NCI-H1048 (cell line): Measurements from ENCODE around the gene KCNC1.

ENCODE experiments used
- DNase-seq: peaks from one replicate; lab custom pipeline; 2025; lab: John Stamatoyannopoulos, UW

KCNC1 gene

GRCh38 chr11:17755891-17756290 is 21.3 kb downstream of the KCNC1 start:
- DNase-seq, result no peak

GRCh38 chr11:17760102-17761029 is 25.8 kb downstream of the KCNC1 start:
- DNase-seq, result no peak

- no peak for DNase-seq
Observed at GRCh38 chr11:17762309-17762974, 27.9 kb downstream of the KCNC1 start.

GRCh38 chr11:17763244-17763643 is 28.7 kb downstream of the KCNC1 start:
- DNase-seq, result no peak

GRCh38 chr11:17763703-17764102 is 29.1 kb downstream of the KCNC1 start:
- no peak for DNase-seq

- no peak for DNase-seq
Observed at GRCh38 chr11:17764446-17765218, 30.1 kb downstream of the KCNC1 start.

- no peak for DNase-seq
Observed at GRCh38 chr11:17765356-17766072, 30.9 kb downstream of the KCNC1 start.

- DNase-seq, result no peak
Observed at GRCh38 chr11:17766073-17766359, 31.4 kb downstream of the KCNC1 start.

GRCh38 chr11:17766590-17766989 is 32.0 kb downstream of the KCNC1 start:
- DNase-seq, result no peak

GRCh38 chr11:17767301-17767885 is 32.8 kb downstream of the KCNC1 start:
- no peak for DNase-seq

- no peak for DNase-seq
Observed at GRCh38 chr11:17767914-17768313, 33.3 kb downstream of the KCNC1 start.

- DNase-seq, result no peak
Observed at GRCh38 chr11:17768547-17768946, 34.0 kb downstream of the KCNC1 start.

GRCh38 chr11:17769218-17769617 is 34.6 kb downstream of the KCNC1 start:
- DNase-seq, result no peak

- no peak for DNase-seq
Observed at GRCh38 chr11:17770048-17770652, 35.6 kb downstream of the KCNC1 start.

- DNase-seq, result no peak
Observed at GRCh38 chr11:17770917-17771316, 36.3 kb downstream of the KCNC1 start.

- no peak for DNase-seq
Observed at GRCh38 chr11:17771415-17771814, 36.8 kb downstream of the KCNC1 start.

- DNase-seq, result no peak
Observed at GRCh38 chr11:17771841-17772401, 37.3 kb downstream of the KCNC1 start.

- no peak for DNase-seq
Observed at GRCh38 chr11:17772704-17773600, 38.4 kb downstream of the KCNC1 start.

GRCh38 chr11:17773674-17774073 is 39.1 kb downstream of the KCNC1 start:
- no peak for DNase-seq
